Measurements from ENCODE around the gene NIFK.
"Not testable (repeated sequence)": the region's sequence is repeated elsewhere in the genome, so short reads cannot be mapped to it uniquely, and the experiment has no call there.

The NIFK gene

DNA sequence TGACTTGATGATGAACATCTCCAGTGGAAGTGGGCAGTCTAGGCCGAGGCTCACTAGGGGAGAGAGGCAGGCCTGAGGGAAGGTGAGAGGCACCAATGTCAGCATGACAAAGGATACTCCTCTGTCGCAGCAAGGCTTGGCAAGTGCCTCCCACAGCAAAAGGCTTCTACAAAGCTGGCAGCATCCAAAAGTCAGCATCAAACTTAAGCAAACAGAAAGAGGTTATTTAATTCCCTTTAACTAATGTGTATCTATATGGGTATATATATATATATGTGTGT lies 41.6 kb downstream of the NIFK start:
- DNase-seq (ENCODE audit: low read depth in 3 of 3) = no peak

DNA sequence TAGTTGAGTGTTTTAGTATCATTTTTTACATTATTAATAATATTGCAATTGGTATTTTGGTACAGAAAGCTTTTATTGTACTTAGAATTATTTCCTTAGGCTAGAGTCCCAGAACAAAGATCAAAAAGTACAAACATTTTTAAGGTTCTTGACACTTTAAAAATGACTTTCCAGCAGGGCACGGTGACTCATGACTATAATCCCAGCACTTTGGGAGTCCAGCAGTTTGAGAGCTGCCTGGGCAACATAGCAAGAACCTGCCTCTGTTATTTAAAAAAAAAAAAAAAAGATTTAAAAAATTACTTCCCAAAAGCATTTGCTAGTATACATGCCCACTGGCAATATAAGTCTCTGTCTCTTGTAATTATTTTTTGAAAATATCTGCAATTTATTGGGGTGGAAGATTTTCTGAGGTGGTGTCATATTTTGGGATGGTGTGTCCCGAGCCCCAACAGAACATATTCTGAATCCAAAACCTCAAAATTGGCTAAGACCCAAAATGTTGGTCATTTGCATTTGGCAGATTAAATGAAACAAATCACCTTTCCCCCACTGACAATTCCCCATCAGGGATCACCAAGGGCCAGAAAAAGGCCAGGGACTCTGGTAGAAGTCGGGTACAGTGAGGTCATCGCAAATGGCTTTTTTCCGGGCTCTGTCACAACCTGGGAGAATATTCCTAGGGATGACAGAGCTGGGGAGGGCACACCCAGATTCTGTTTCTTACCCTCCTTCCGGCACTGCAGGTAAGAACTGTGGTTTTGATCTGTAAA lies 42.1 kb downstream of the NIFK start:
- DNase-seq (ENCODE audit: low read depth in 3 of 3) = no peak

DNA sequence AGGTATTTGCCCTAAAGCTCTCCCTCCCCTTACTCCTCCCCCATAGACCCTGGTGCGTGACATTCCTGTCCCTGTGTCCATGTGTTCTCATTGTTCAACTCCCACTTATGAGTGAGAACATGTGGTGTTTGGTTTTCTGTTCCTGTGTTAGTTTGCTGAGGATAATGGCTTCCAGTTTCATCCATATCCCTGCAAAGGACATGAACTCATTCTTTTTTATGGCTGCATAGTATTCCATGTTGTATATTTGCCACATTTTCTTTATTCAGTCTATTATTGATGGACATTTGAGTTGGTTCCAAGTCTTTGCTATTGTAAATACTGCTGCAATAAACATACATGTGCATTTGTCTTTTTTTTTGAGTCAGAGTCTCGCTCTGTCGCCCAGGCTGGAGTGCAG lies 46.1 kb downstream of the NIFK start:
- not testable (repeated sequence) for DNase-seq (ENCODE audit: low read depth in 3 of 3)

DNA sequence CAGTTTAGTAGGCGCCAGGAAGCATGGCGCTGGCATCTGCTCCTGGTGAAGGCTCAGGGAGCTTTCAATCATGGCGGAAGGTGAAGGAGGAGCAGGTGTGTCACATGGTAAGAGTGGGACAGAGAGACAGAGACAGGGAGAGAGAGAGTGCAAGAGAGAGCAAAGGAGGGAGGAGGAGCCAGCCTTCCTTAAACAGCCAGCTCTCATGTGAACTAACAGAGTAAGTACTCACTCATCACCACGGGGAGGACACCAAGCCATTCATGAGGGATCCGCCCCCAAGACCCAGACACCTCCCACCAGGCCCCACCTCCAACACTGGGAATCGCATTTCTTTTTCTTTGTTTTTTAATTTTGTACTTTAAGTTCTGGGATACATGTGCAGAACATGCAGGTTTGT lies 46.6 kb downstream of the NIFK start:
- DNase-seq (ENCODE audit: low read depth in 3 of 3) = no peak

DNA sequence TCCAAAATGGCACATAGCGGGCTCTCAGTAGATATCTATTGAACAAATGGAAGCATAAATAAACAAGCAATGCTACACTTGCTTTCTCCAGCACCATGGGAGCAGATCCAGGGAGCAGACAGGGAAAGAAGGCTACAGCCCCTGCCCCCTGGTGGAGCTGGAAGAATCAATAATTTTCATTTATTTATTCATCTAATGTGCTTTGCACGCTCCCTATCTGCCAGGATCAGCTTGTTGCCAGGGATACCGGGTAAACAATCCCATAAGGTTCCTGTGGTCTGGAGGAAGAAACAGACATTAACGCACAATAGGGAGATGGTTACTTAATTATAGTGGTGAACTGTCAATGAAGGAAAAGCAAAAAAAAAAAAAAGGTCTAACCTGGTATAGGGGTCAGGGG lies 47.3 kb downstream of the NIFK start:
- no peak for DNase-seq (ENCODE audit: low read depth in 3 of 3)

DNA sequence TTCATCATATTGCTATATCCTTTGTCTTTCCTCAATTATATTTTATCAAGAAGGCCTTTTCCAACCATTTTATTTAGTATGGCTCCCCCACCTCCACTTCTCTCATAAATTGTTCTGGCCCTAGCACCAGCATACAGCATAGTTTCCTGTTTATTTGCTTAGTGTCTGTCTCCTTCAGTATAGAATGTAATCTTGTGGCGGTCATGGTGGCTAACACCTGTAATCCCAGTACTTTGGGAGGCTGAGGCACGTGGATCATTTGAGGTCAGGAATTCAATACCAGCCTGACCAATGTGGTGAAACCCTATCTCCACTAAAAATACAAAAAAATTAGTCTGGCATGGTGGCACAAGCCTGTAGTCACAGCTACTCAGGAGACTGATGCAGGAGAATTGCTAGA lies 47.9 kb downstream of the NIFK start:
- no peak for DNase-seq (ENCODE audit: low read depth in 3 of 3)

DNA sequence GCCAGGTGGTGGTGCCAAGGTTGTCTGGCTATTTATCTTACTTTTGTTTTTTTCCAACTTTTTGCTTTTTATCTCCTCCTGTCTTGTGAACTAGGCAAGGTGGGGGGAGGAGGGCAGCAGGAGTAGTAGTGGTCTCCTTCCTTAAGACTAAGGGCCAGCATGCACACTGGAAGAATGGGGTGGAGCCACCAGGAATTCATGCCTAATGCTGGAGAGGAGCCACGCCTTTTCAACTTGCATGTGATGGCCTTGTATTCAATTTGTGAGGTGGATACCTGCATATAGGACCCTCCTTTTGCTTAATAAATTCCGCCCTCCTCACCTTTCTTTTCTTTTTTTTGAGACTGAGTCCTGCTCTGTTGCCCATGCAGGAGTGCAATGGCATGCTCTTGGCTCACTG lies 49.8 kb downstream of the NIFK start:
- DNase-seq (ENCODE audit: low read depth in 3 of 3) = no peak

DNA sequence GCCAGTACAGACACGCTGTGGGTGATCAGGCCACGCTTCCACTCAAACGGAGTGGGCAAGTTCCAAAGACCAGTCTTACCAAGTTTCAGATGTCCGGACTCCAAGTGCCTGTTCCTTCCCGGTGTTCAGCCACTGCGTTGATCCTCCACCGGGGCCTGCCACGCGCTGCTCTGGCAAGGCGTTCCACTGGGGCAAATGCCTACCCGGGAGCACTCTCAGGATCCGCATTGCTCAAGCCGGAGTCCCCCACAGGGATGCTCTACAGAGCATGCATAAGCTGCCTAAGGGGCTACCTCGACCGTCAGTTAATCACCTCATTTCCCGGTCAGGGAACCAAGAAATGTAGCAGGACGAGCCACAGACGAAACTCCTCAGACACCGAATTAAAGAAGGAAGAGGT lies 50.5 kb downstream of the NIFK start:
- no peak for DNase-seq (ENCODE audit: low read depth in 3 of 3)

DNA sequence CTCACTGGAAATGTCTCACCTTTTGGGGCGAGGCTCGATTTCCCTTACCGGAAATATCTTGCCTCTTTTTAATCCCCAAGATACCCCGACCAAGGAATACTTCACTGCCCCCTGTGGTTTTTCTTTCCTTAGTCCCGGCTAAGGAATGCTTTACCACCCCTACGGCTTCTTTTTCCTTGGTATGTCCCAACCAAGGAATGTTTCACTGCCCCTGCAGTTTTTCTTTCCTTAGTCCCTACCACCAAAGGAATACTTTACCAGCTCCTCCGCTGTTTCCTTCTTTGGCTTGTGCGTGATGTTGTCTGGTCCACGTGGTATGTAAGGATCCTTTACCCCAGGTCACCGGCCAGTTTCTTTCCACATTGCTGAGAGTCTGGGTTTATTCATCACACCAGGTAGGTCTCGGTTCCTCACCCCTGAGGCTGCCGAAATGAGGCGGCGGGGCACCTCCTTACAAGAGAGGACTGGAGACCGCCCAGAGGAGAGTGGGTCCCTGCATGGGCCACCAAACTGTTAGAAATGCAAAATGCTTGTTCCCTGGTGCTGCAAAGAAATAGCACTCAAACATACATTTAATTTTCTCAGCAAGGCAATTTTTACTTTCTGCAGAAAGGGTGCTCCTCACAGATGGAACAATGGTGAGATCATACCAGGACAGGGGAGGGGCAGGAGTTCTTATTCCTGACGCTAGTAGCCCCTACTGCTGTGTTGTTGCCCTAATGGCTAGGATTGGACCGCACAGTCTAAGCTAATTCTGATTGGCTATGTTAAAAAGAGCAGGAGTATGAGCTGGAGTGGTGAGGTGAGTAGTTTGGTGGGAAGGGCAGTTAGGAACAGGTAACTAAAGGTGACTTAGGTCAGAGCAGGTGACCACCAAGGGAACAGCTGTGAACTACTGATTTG lies 54.0 kb downstream of the NIFK start:
- no peak for DNase-seq (ENCODE audit: low read depth in 3 of 3)

DNA sequence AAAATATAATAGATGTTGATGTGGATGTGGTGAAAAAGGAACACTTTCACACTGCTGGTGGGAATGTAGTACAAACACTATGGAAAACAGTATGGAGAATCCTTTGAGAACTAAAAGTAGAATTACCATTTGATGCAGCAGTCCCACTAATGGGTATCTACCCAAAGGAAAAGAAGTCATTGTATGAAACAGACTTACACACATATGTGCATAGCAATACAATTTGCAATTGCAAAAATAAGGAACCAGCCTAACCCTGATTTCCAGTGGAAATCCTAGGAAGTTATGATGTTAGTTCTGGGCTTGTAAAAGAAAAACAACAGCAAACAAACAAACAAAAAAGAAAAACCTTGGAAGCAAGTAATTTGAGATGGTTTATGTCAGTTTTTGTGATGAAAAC lies 58.8 kb downstream of the NIFK start:
- DNase-seq (ENCODE audit: low read depth in 3 of 3) = no peak

Measured in stimulated activated CD4-positive, alpha-beta T cell treated with anti-CD3 and anti-CD28 coated beads, TNF-alpha, amount 100 ng/mL, for 4 hours (primary cell).